ENCODE results near the gene KLK15. TPM values are rescaled to one million over a fixed set of nuclear protein-coding genes. Genes with fewer than 3 reads are reported as not detected.

KLK15 gene
- total RNA-seq, 1 donor from 2014 or later: not detected

- H3K27ac Mint-ChIP-seq (ENCODE audit: unreplicated experiment): no peak overlapping the region
- no peaks in the 10 kb centered on the region for H3K9me3 Mint-ChIP-seq (ENCODE audit: low read depth)
- no peak for DNase-seq (ENCODE audit: low spot score)
- no peak overlapping the region for H3K4me3 Mint-ChIP-seq (ENCODE audit: unreplicated experiment)
- H3K36me3 Mint-ChIP-seq (ENCODE audit: low read depth): no peaks in the 10 kb centered on the region
- H3K4me1 Mint-ChIP-seq (ENCODE audit: low read depth): no peaks in the 10 kb centered on the region
- no peak for TF ChIP-seq CTCF (IDR thresholded peaks at IDR 0.05)
- H3K27me3 Mint-ChIP-seq (ENCODE audit: low read depth): peaks cover 15% of the 10 kb centered on the region
Measured at GRCh38 chr19:50869479-50869878, 36.1 kb upstream of the KLK15 start.

GRCh38 chr19:50861496-50862286 is 28.3 kb upstream of the KLK15 start:
- Mint-ChIP-seq H3K4me1 (ENCODE audit: low read depth) (no peaks in the 10 kb centered on the region), H3K4me3 (ENCODE audit: unreplicated experiment) (no peak overlapping the region), H3K36me3 (ENCODE audit: low read depth) (no peaks in the 10 kb centered on the region), H3K9me3 (ENCODE audit: low read depth) (no peaks in the 10 kb centered on the region), H3K27me3 (ENCODE audit: low read depth) (peaks cover 29% of the 10 kb centered on the region), H3K27ac (ENCODE audit: unreplicated experiment) (no peak overlapping the region)
- TF ChIP-seq CTCF (IDR thresholded peaks at IDR 0.05): no peak
- no peak for DNase-seq (ENCODE audit: low spot score)

DNA sequence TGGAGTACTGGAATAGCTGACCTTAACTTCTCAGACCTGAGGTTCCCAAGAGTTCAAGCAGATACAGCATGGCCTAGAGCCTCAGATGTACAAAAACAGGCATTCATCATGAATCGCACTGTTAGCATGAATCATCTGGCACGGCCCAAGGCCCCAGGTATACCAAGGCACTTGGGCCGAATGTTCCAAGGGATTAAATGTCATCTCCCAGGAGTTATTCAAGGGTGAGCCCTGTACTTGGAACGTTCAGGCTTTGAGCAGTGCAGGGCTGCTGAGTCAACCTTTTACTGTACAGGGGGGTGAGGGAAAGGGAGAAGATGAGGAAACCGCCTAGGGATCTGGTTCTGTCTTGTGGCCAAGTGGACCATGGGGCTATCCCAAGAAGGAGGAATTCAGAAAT is 27.6 kb upstream of the KLK15 start:
- DNase-seq (ENCODE audit: low spot score): no peak
- Mint-ChIP-seq H3K4me3 (ENCODE audit: unreplicated experiment) (no peak overlapping the region), H3K9me3 (ENCODE audit: low read depth) (no peaks in the 10 kb centered on the region), H3K4me1 (ENCODE audit: low read depth) (no peaks in the 10 kb centered on the region), H3K27me3 (ENCODE audit: low read depth) (peaks cover 32% of the 10 kb centered on the region), H3K27ac (ENCODE audit: unreplicated experiment) (no peak overlapping the region), H3K36me3 (ENCODE audit: low read depth) (no peaks in the 10 kb centered on the region)
- TF ChIP-seq CTCF (IDR thresholded peaks at IDR 0.05): no peak

DNA sequence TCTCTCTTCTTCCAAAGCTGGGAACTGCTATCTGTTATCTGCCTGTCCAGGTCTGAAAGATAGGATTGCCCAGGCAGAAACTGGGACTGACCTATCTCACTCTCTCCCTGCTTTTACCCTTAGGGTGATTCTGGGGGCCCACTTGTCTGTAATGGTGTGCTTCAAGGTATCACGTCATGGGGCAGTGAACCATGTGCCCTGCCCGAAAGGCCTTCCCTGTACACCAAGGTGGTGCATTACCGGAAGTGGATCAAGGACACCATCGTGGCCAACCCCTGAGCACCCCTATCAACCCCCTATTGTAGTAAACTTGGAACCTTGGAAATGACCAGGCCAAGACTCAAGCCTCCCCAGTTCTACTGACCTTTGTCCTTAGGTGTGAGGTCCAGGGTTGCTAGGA is 26.5 kb upstream of the KLK15 start:
- no peaks in the 10 kb centered on the region for H3K9me3 Mint-ChIP-seq (ENCODE audit: low read depth)
- no peaks in the 10 kb centered on the region for H3K36me3 Mint-ChIP-seq (ENCODE audit: low read depth)
- TF ChIP-seq CTCF (IDR thresholded peaks at IDR 0.05): no peak
- no peak overlapping the region for H3K4me3 Mint-ChIP-seq (ENCODE audit: unreplicated experiment)
- no peak for DNase-seq (ENCODE audit: low spot score)
- H3K4me1 Mint-ChIP-seq (ENCODE audit: low read depth): no peaks in the 10 kb centered on the region
- H3K27me3 Mint-ChIP-seq (ENCODE audit: low read depth): peaks cover 31% of the 10 kb centered on the region
- H3K27ac Mint-ChIP-seq (ENCODE audit: unreplicated experiment): no peak overlapping the region

- Mint-ChIP-seq H3K36me3 (ENCODE audit: low read depth) (no peaks in the 10 kb centered on the region), H3K4me3 (ENCODE audit: unreplicated experiment) (no peak overlapping the region), H3K27ac (ENCODE audit: unreplicated experiment) (no peak overlapping the region), H3K4me1 (ENCODE audit: low read depth) (no peaks in the 10 kb centered on the region), H3K27me3 (ENCODE audit: low read depth) (peaks cover 30% of the 10 kb centered on the region), H3K9me3 (ENCODE audit: low read depth) (no peaks in the 10 kb centered on the region)
- TF ChIP-seq CTCF (IDR thresholded peaks at IDR 0.05): no peak
- no peak for DNase-seq (ENCODE audit: low spot score)
Measured at GRCh38 chr19:50858886-50859285, 25.5 kb upstream of the KLK15 start.

Measured in chondrocyte (in vitro differentiated cells).